ENCODE results near the gene TSPAN11.

The TSPAN11 gene

DNA sequence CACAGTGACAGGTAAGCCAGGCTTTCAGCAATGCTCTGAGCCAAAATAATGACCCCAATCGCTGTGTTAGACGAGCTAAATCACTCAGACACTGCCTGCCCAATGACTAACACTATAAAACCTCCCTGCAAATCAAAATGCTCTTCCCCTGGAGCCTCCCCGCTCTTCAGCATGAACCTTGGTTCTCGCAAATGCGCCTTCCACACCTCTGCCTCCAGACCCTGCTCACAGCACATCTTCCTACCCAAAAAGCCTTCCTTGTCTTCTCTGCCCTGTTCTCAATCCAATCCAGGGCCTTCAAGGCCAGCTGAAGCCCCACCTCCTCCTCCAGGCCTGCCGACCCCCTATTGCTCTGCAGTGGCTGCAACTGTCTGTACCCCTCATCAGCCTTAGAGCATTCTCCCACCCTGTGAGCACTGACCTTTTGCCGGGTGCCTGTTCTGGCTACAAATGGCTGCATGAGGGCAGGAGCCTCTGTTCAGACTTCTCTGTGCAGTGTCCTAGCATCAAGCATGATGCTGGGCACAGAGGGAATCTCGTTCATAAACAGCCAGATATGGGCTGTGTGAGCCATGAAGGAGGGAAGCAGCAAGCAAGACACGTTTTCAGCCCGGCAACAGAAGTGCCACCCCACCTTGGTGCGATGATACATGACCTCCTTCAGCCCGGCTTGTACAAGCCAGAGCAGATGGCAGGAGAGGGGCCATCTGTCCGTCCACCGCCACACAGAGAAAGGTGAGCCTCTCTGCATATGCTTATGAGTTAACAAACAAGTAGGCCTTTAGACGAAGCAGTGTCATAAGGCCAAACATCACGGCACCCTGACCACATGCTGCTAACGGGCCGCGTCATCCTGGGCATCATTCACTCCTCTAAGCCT lies 82.7 kb downstream of the TSPAN11 start:
- H3K9ac ChIP-seq (ENCODE audit: low read length): no peak overlapping the region
- H3K27me3 ChIP-seq (ENCODE audit: insufficient read depth, low read length): no peaks in the 10 kb centered on the region
- H3F3A ChIP-seq (ENCODE audit: insufficient read depth, low read length): no peaks in the 10 kb centered on the region
- TF ChIP-seq CTCF (IDR thresholded peaks at IDR 0.05; ENCODE audit: low read length) (no peak), EZH2 (IDR thresholded peaks at IDR 0.05; ENCODE audit: borderline replicate concordance, low read length) (no peak)
- H3K9me3 ChIP-seq (ENCODE audit: low read length): no peaks in the 10 kb centered on the region
- H3K4me1 ChIP-seq (ENCODE audit: insufficient read depth, low read length, severe bottlenecking): peaks cover 24% of the 10 kb centered on the region
- no peak overlapping the region for H3K4me3 ChIP-seq (ENCODE audit: low read depth, low read length, poor library complexity, severe bottlenecking)
- H3K27ac ChIP-seq (ENCODE audit: low read depth, low read length, poor library complexity, severe bottlenecking): no peak overlapping the region
- no peak overlapping the region for H2AFZ ChIP-seq (ENCODE audit: low read length)
- H3K4me2 ChIP-seq (ENCODE audit: low read length): no peak overlapping the region
- H3K36me3 ChIP-seq (ENCODE audit: insufficient read depth, low read length): no peaks in the 10 kb centered on the region
- H4K20me1 ChIP-seq (ENCODE audit: insufficient read depth, low read length): no peaks in the 10 kb centered on the region
- no peaks in the 10 kb centered on the region for H3K9me2 ChIP-seq (ENCODE audit: low read depth, low read length)
- H3K79me2 ChIP-seq (ENCODE audit: insufficient read depth, low read length): no peaks in the 10 kb centered on the region

GRCh38 chr12:31009976-31010375 lies 83.4 kb downstream of the TSPAN11 start:
- Histone ChIP-seq H3K4me1 (ENCODE audit: insufficient read depth, low read length, severe bottlenecking) (peaks cover 24% of the 10 kb centered on the region), H3K79me2 (ENCODE audit: insufficient read depth, low read length) (no peaks in the 10 kb centered on the region), H3K9me3 (ENCODE audit: low read length) (no peaks in the 10 kb centered on the region), H3K27me3 (ENCODE audit: insufficient read depth, low read length) (no peaks in the 10 kb centered on the region), H3K9ac (ENCODE audit: low read length) (no peak overlapping the region), H3K36me3 (ENCODE audit: insufficient read depth, low read length) (no peaks in the 10 kb centered on the region), H3K4me3 (ENCODE audit: low read depth, low read length, poor library complexity, severe bottlenecking) (no peak overlapping the region), H3K9me2 (ENCODE audit: low read depth, low read length) (no peaks in the 10 kb centered on the region), H4K20me1 (ENCODE audit: insufficient read depth, low read length) (no peaks in the 10 kb centered on the region), H3K4me2 (ENCODE audit: low read length) (no peak overlapping the region), H3F3A (ENCODE audit: insufficient read depth, low read length) (no peaks in the 10 kb centered on the region), H2AFZ (ENCODE audit: low read length) (no peak overlapping the region), H3K27ac (ENCODE audit: low read depth, low read length, poor library complexity, severe bottlenecking) (no peak overlapping the region)
- TF ChIP-seq EZH2 (IDR thresholded peaks at IDR 0.05; ENCODE audit: borderline replicate concordance, low read length): no peak
- TF ChIP-seq CTCF (IDR thresholded peaks at IDR 0.05; ENCODE audit: low read length): no peak

DNA sequence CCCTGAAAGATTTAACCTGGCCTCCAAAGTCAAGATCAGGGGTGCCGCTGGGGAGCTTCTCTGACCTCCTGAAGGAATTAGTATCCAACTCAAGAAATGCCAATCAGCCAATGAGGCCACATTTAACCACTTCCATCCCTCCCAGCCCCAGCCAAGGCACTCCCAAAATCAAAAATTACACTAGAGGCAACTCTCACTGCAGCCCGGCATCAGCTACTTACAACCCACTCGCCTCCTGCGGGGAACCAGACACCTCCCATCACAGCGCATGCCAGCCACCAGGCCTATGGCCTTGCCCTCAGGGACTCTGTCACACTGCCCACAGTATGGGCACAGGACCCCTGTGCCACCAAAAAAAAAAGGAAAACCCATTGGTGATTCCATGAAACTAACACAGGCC lies 84.8 kb downstream of the TSPAN11 start:
- H3K9me2 ChIP-seq (ENCODE audit: low read depth, low read length): no peaks in the 10 kb centered on the region
- H3K27me3 ChIP-seq (ENCODE audit: insufficient read depth, low read length): no peaks in the 10 kb centered on the region
- H3K27ac ChIP-seq (ENCODE audit: low read depth, low read length, poor library complexity, severe bottlenecking): no peak overlapping the region
- H4K20me1 ChIP-seq (ENCODE audit: insufficient read depth, low read length): no peaks in the 10 kb centered on the region
- H3K4me2 ChIP-seq (ENCODE audit: low read length): no peak overlapping the region
- no peaks in the 10 kb centered on the region for H3K9me3 ChIP-seq (ENCODE audit: low read length)
- no peaks in the 10 kb centered on the region for H3K79me2 ChIP-seq (ENCODE audit: insufficient read depth, low read length)
- H3K9ac ChIP-seq (ENCODE audit: low read length): no peak overlapping the region
- no peak overlapping the region for H3K4me3 ChIP-seq (ENCODE audit: low read depth, low read length, poor library complexity, severe bottlenecking)
- H2AFZ ChIP-seq (ENCODE audit: low read length): no peak overlapping the region
- no peak for TF ChIP-seq CTCF (IDR thresholded peaks at IDR 0.05; ENCODE audit: low read length)
- TF ChIP-seq EZH2 (IDR thresholded peaks at IDR 0.05; ENCODE audit: borderline replicate concordance, low read length): no peak
- no peaks in the 10 kb centered on the region for H3F3A ChIP-seq (ENCODE audit: insufficient read depth, low read length)
- H3K36me3 ChIP-seq (ENCODE audit: insufficient read depth, low read length): no peaks in the 10 kb centered on the region
- peaks cover 33% of the 10 kb centered on the region for H3K4me1 ChIP-seq (ENCODE audit: insufficient read depth, low read length, severe bottlenecking)

Data from OCI-LY1 (cell line).